ENCODE measurements around the gene DNAH6.
"Not testable (repeated sequence)": the region's sequence is repeated elsewhere in the genome, so short reads cannot be mapped to it uniquely, and the experiment has no call there.

- TF ChIP-seq ZSCAN20 (CRISPR knock-in tag; IDR thresholded peaks at IDR 0.05); POLR2A (IDR thresholded peaks at IDR 0.05; ENCODE audit: low read length); REST (IDR thresholded peaks at IDR 0.05); NR3C1 (IDR thresholded peaks at IDR 0.05); HDAC2 (IDR thresholded peaks at IDR 0.05); EHMT2 (IDR thresholded peaks at IDR 0.05; ENCODE audit: low read depth); CTCF (IDR thresholded peaks at IDR 0.05); E2F6 (IDR thresholded peaks at IDR 0.05; ENCODE audit: borderline replicate concordance, low read depth); RAD21 (conservative IDR thresholded peaks at IDR 0.05 in 1 of 2, IDR thresholded peaks at IDR 0.05 in 1 of 2); MAZ (IDR thresholded peaks at IDR 0.05; ENCODE audit: borderline replicate concordance, low read depth, low read length); SMC3 (IDR thresholded peaks at IDR 0.05); TP53 (CRISPR knock-in tag; IDR thresholded peaks at IDR 0.05); RFX5 (IDR thresholded peaks at IDR 0.05): not testable (repeated sequence)
- TF ChIP-seq, protein P1, sequence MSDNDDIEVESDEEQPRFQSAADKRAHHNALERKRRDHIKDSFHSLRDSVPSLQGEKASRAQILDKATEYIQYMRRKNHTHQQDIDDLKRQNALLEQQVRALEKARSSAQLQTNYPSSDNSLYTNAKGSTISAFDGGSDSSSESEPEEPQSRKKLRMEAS (IDR thresholded peaks at IDR 0.05), result not testable (repeated sequence)
Measured at GRCh38 chr2:84773562-84773961, 257.3 kb downstream of the DNAH6 start.

All from A549 (cell line).